Measurements from ENCODE around the gene PIK3AP1. TPM values are rescaled to one million over a fixed set of nuclear protein-coding genes. Genes with fewer than 3 reads are reported as not detected.
"Not testable (repeated sequence)": the region's sequence is repeated elsewhere in the genome, so short reads cannot be mapped to it uniquely, and the experiment has no call there.

The PIK3AP1 gene
- total and polyA plus RNA-seq, 4 donors: 2.1 to 8.7 (median 4.1) TPM

DNA sequence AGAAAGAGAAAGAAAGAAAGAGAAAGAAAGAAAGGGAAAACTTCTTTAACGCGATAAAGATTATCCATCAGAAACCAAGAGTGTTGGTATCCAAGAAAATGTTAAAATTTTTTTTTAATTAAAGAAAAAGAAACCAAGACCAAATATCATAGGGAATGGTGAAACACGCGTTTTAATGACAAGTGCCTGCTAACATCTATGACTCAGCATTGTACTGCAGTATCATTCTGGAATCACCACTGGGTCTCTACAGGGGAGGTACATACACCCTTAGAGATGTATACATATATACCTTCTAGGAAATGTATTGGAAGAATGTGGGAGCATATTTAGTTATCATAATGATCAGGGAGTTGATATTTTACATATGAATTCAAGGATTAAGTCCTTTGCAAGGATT is 32.1 kb upstream of the PIK3AP1 start:
- no peaks in the 10 kb centered on the region for H3K27me3 ChIP-seq (ENCODE audit: control insufficient read depth, insufficient read depth, low read length)
- no peaks in the 10 kb centered on the region for H3K36me3 ChIP-seq (ENCODE audit: control insufficient read depth, insufficient read depth, low read length)
- no peaks in the 10 kb centered on the region for H3K4me1 ChIP-seq (ENCODE audit: control insufficient read depth, insufficient read depth, low read length)
- DNase-seq (ENCODE audit: low read depth in 4 of 6, low spot score in 6 of 6): no peak
- no peak overlapping the region for H3K27ac ChIP-seq (ENCODE audit: low read depth, low read length)
- H3K4me3 ChIP-seq (ENCODE audit: low read depth, low read length): no peak overlapping the region
- H3K9me3 ChIP-seq (ENCODE audit: control insufficient read depth, insufficient read depth, low read length): no peaks in the 10 kb centered on the region
- no CpG with 5 or more reads among the region's 4 CpGs for WGBS (ENCODE audit: insufficient coverage)

DNA sequence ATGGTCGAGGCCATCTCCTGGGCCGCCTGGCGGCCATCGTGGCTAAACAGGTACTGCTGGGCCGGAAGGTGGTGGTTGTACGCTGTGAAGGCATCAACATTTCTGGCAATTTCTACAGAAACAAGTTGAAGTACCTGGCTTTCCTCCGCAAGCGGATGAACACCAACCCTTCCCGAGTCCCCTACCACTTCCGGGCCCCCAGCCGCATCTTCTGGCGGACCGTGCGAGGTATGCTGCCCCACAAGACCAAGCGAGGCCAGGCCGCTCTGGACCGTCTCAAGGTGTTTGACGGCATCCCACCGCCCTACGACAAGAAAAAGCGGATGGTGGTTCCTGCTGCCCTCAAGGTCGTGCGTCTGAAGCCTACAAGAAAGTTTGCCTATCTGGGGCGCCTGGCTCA is 30.0 kb upstream of the PIK3AP1 start:
- not testable (repeated sequence) for H3K9me3 ChIP-seq (ENCODE audit: control insufficient read depth, insufficient read depth, low read length); H3K36me3 ChIP-seq (ENCODE audit: control insufficient read depth, insufficient read depth, low read length); DNase-seq (ENCODE audit: low read depth in 4 of 6, low spot score in 6 of 6); H3K27me3 ChIP-seq (ENCODE audit: control insufficient read depth, insufficient read depth, low read length); H3K27ac ChIP-seq (ENCODE audit: low read depth, low read length); H3K4me3 ChIP-seq (ENCODE audit: low read depth, low read length); H3K4me1 ChIP-seq (ENCODE audit: control insufficient read depth, insufficient read depth, low read length)
- WGBS (ENCODE audit: insufficient coverage): 95% methylated on average over 15 of the region's 24 CpGs

DNA sequence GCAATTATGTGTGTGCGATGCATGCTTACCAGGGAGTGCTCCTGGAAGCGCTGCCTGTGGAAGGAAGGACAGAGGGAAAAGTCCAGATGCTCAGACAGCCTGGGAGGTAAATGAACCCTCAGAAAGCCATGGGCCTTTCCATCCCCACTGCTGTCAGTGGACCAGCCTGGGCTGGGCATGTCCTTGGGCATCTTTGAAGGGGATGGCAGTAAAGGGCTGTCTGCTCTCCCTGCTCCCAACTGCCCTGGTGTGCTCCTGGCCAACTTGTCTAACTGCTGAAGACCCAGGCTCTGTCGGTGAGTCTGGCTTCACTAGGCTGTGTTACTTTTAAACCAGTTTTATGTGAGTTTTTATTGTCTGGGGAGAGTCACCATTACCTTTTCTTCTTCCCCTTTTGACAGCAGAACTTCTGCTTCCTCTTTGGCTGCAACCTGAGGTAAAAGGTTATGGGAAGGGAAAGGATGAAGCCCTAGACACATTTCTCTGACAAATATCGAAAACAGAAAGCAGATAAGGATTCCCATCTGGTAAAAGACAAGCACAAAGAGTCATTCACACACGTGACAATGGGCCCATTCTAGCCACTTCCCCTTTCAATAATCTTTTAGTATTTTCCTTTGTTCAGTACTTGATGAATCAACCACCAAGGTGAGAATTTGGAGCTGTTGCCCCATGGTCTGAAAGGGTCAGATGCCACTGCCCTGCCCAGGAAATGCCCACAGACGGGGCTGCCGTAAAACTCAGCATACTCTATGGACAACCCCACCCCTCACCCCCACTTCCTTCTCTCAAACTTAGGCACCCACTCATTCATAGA is 27.6 kb upstream of the PIK3AP1 start:
- Histone ChIP-seq H3K9me3 (ENCODE audit: control insufficient read depth, insufficient read depth, low read length) (no peaks in the 10 kb centered on the region), H3K4me3 (ENCODE audit: low read depth, low read length) (no peak overlapping the region), H3K4me1 (ENCODE audit: control insufficient read depth, insufficient read depth, low read length) (no peaks in the 10 kb centered on the region), H3K36me3 (ENCODE audit: control insufficient read depth, insufficient read depth, low read length) (no peaks in the 10 kb centered on the region), H3K27ac (ENCODE audit: low read depth, low read length) (no peak overlapping the region), H3K27me3 (ENCODE audit: control insufficient read depth, insufficient read depth, low read length) (no peaks in the 10 kb centered on the region)
- DNase-seq (ENCODE audit: low read depth in 4 of 6, low spot score in 6 of 6): no peak
- 60% methylated on average over 5 of the region's 7 CpGs for WGBS (ENCODE audit: insufficient coverage)

GRCh38 chr10:96746503-96746902 is 26.2 kb upstream of the PIK3AP1 start:
- Histone ChIP-seq H3K9me3 (ENCODE audit: control insufficient read depth, insufficient read depth, low read length) (no peaks in the 10 kb centered on the region), H3K36me3 (ENCODE audit: control insufficient read depth, insufficient read depth, low read length) (no peaks in the 10 kb centered on the region), H3K4me1 (ENCODE audit: control insufficient read depth, insufficient read depth, low read length) (no peaks in the 10 kb centered on the region), H3K4me3 (ENCODE audit: low read depth, low read length) (no peak overlapping the region), H3K27me3 (ENCODE audit: control insufficient read depth, insufficient read depth, low read length) (no peaks in the 10 kb centered on the region), H3K27ac (ENCODE audit: low read depth, low read length) (no peak overlapping the region)
- DNase-seq (ENCODE audit: low read depth in 4 of 6, low spot score in 6 of 6): no peak
- WGBS (ENCODE audit: insufficient coverage): no CpG with 5 or more reads among the region's 3 CpGs

- DNase-seq (ENCODE audit: low read depth in 4 of 6, low spot score in 6 of 6): no peak
- no peak overlapping the region for H3K27ac ChIP-seq (ENCODE audit: low read depth, low read length)
- H3K27me3 ChIP-seq (ENCODE audit: control insufficient read depth, insufficient read depth, low read length): no peaks in the 10 kb centered on the region
- H3K4me1 ChIP-seq (ENCODE audit: control insufficient read depth, insufficient read depth, low read length): no peaks in the 10 kb centered on the region
- no peaks in the 10 kb centered on the region for H3K36me3 ChIP-seq (ENCODE audit: control insufficient read depth, insufficient read depth, low read length)
- no peak overlapping the region for H3K4me3 ChIP-seq (ENCODE audit: low read depth, low read length)
- no peaks in the 10 kb centered on the region for H3K9me3 ChIP-seq (ENCODE audit: control insufficient read depth, insufficient read depth, low read length)
Measured at GRCh38 chr10:96745950-96746349, 25.6 kb upstream of the PIK3AP1 start.

DNA sequence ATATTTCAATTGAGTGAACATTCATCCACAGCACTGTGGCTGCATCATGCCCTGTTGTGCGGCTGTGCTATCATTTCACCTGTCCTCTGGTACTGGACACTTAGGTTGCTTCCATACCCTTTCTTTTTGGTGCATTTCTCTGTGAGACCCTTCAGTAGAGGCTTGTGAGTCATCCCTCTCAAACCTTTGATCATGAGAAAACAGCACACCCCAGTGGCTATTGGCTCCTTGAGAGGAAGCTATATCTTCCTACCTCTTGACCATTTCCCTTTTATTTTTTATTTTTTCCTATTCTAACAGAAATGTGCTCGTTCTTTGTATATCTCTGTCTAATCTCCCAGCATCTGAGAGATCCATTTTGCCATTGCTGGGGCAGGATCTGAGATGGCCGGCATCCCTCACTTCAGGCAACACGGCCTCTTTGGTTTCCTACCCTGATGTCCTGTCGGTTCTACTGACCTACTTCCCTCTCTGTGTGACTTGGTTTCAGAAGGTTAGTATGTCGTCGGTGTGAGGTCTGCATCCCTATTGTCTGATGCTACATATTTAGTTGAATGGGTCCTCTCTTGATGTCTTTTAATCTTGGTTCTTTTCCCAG is 23.8 kb upstream of the PIK3AP1 start:
- Histone ChIP-seq H3K36me3 (ENCODE audit: control insufficient read depth, insufficient read depth, low read length) (no peaks in the 10 kb centered on the region), H3K27ac (ENCODE audit: low read depth, low read length) (no peak overlapping the region), H3K4me3 (ENCODE audit: low read depth, low read length) (no peak overlapping the region), H3K27me3 (ENCODE audit: control insufficient read depth, insufficient read depth, low read length) (no peaks in the 10 kb centered on the region), H3K4me1 (ENCODE audit: control insufficient read depth, insufficient read depth, low read length) (no peaks in the 10 kb centered on the region), H3K9me3 (ENCODE audit: control insufficient read depth, insufficient read depth, low read length) (no peaks in the 10 kb centered on the region)
- 86% methylated on average over 2 of the region's 7 CpGs for WGBS (ENCODE audit: insufficient coverage)
- peak in 2 of 6 donors; percentile 42 to 56 for DNase-seq (ENCODE audit: low read depth in 4 of 6, low spot score in 6 of 6)

DNA sequence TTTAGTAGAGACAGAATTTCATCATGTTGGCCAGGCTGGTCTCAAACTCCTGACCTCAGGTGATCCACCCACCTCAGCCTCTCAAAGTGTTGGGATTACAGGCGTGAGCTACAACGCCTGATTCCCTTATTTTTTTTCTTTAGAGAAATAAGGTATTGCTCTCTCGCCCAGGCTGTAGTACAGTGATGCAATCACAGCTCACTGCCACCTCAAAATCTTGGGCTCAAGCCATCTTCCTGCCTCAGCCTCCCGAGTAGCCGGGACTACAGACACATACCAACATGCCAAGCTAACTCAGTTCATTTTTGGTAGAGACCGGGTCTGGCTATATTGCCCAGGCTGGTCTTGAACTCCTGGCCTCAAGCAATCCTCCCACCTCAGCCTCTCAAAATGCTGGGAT is 21.2 kb upstream of the PIK3AP1 start:
- not testable (repeated sequence) for H3K4me1 ChIP-seq (ENCODE audit: control insufficient read depth, insufficient read depth, low read length); H3K4me3 ChIP-seq (ENCODE audit: low read depth, low read length); H3K27ac ChIP-seq (ENCODE audit: low read depth, low read length); DNase-seq (ENCODE audit: low read depth in 4 of 6, low spot score in 6 of 6); H3K27me3 ChIP-seq (ENCODE audit: control insufficient read depth, insufficient read depth, low read length); H3K9me3 ChIP-seq (ENCODE audit: control insufficient read depth, insufficient read depth, low read length); H3K36me3 ChIP-seq (ENCODE audit: control insufficient read depth, insufficient read depth, low read length)
- WGBS (ENCODE audit: insufficient coverage): 90% methylated on average over 6 of the region's 6 CpGs

GRCh38 chr10:96740579-96741281 is 20.4 kb upstream of the PIK3AP1 start:
- WGBS (ENCODE audit: insufficient coverage): 80% methylated on average over 7 of the region's 9 CpGs
- no peak for DNase-seq (ENCODE audit: low read depth in 4 of 6, low spot score in 6 of 6)
- no peaks in the 10 kb centered on the region for H3K9me3 ChIP-seq (ENCODE audit: control insufficient read depth, insufficient read depth, low read length)
- no peak overlapping the region for H3K27ac ChIP-seq (ENCODE audit: low read depth, low read length)
- H3K4me1 ChIP-seq (ENCODE audit: control insufficient read depth, insufficient read depth, low read length): no peaks in the 10 kb centered on the region
- H3K36me3 ChIP-seq (ENCODE audit: control insufficient read depth, insufficient read depth, low read length): no peaks in the 10 kb centered on the region
- H3K27me3 ChIP-seq (ENCODE audit: control insufficient read depth, insufficient read depth, low read length): no peaks in the 10 kb centered on the region
- H3K4me3 ChIP-seq (ENCODE audit: low read depth, low read length): no peak overlapping the region

DNA sequence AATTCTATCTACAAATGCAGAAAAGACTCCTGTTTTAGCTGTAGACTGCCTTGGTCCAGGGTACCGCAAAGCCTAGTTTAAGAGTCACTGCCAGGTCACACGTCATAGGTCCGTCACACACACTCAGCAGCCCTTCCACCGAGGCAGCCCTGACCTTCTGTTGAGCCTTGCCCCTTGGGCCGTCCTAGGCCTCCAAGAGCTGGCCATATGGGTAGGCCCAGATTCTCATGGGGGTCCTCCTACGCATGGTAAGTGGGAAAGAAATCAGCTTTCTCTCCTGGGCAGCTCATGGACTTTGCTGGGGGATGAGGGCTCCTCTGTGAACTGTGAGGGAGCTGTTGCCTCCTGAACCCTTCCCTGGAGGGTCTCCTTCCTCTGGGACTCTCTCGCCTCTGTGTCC is 19.8 kb upstream of the PIK3AP1 start:
- Histone ChIP-seq H3K9me3 (ENCODE audit: control insufficient read depth, insufficient read depth, low read length) (no peaks in the 10 kb centered on the region), H3K36me3 (ENCODE audit: control insufficient read depth, insufficient read depth, low read length) (no peaks in the 10 kb centered on the region), H3K4me3 (ENCODE audit: low read depth, low read length) (no peak overlapping the region), H3K27me3 (ENCODE audit: control insufficient read depth, insufficient read depth, low read length) (no peaks in the 10 kb centered on the region), H3K4me1 (ENCODE audit: control insufficient read depth, insufficient read depth, low read length) (no peaks in the 10 kb centered on the region), H3K27ac (ENCODE audit: low read depth, low read length) (no peak overlapping the region)
- WGBS (ENCODE audit: insufficient coverage): 100% methylated on average over 6 of the region's 7 CpGs
- no peak for DNase-seq (ENCODE audit: low read depth in 4 of 6, low spot score in 6 of 6)
